ENCODE measurements around the gene GMDS.

Gene GMDS

DNA sequence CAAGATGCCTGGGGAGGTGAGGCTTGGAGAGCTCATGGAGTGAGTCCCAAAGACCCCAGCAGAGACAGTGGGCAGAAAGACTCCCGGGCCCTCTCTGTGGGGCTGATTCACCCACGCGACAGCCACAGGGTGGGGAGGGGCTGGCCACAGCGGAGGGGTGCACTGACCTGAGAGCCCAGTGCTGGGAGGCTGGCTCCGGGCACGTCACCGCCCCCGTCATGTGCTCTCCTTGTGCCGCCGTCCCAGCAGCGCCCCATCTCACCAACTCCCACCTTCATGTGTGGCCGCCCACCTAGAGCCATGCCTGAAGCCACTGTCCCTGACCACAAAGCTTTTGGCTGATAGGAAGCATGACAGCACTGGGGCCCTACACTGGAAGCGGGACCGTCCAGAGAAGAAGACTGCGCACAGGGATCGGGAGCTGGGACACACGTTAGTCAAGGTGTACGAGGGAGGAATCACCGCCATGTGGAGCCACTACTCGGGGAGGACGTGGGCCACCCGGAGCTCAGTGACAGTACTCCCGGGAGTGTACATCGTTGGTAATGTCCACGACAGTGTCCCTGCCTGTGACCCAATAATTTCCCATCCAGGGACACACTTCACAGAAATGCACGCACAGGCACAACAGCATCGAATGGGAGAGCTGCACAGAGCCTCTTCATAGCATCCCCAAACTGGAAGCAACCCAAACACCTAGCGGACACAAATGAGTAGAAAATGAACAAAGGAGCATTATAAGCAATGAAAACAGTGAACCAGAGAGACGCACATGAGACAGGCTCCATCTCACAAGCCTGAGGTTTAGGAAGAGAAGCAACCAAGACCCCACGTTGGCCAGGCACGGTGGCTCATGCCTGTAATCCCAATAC lies 664.0 kb downstream of the GMDS start:
- no peak for DNase-seq (ENCODE audit: low spot score)
- in situ Hi-C loops (cut with MboI; ENCODE audit: low sequenced_read_pairs, unreplicated experiment) = loop anchor here (25.0 kb wide), 1 partner anchor 1056 kb away; no protein-coding TSS in a partner anchor
- TF ChIP-seq, protein P1, sequence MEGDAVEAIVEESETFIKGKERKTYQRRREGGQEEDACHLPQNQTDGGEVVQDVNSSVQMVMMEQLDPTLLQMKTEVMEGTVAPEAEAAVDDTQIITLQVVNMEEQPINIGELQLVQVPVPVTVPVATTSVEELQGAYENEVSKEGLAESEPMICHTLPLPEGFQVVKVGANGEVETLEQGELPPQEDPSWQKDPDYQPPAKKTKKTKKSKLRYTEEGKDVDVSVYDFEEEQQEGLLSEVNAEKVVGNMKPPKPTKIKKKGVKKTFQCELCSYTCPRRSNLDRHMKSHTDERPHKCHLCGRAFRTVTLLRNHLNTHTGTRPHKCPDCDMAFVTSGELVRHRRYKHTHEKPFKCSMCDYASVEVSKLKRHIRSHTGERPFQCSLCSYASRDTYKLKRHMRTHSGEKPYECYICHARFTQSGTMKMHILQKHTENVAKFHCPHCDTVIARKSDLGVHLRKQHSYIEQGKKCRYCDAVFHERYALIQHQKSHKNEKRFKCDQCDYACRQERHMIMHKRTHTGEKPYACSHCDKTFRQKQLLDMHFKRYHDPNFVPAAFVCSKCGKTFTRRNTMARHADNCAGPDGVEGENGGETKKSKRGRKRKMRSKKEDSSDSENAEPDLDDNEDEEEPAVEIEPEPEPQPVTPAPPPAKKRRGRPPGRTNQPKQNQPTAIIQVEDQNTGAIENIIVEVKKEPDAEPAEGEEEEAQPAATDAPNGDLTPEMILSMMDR (IDR thresholded peaks at IDR 0.05; ENCODE audit: borderline replicate concordance, control extremely low read depth, extremely low read depth, insufficient read depth, missing control alignments) = no peak

DNA sequence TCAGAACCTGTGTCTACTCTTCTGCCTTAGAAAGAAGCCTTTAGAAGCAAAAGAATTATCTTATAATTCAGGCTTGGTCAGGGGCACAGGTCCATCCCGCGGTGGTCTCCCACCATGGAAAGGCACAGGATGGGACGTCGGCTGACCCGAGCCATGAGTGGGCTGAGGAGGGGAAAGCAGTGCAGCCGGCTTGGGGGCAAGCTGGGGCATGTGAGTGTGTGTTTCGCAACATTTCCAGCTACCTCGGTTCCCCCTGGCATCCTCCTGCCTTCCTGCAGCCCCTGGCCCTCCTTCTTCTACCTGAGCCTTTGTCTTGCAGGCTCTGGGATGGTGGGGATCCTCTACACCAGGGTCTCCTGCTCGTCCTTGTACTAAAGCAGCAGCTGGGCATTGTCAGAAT lies 664.8 kb downstream of the GMDS start:
- TF ChIP-seq, protein P1 (IDR thresholded peaks at IDR 0.05; ENCODE audit: borderline replicate concordance, control extremely low read depth, extremely low read depth, insufficient read depth, missing control alignments) = no peak
- in situ Hi-C loops (cut with MboI; ENCODE audit: low sequenced_read_pairs, unreplicated experiment) = loop anchor here (25.0 kb wide), 1 partner anchor 1057 kb away; no protein-coding TSS in a partner anchor
- DNase-seq (ENCODE audit: low spot score) = no peak

DNA sequence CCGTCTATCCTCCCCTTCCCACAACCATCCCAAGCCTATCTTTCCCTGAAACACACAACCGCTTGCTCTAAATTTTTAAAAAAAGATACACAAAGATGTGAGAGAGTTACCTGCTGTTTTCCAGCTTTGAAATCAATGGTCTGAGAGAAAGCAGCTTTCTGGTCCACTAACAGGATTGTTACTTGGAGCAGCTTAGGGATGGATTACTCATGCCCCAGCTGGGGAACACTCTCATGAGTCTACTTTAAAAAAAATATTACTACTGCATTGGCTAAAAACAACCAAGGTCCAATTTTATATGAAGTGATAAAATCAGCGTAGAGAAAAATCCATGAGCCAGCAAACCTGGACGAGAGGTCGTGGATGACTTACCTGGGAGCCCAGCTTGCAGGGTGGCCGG lies 665.3 kb downstream of the GMDS start:
- TF ChIP-seq, protein P1 (IDR thresholded peaks at IDR 0.05; ENCODE audit: borderline replicate concordance, control extremely low read depth, extremely low read depth, insufficient read depth, missing control alignments) = no peak
- in situ Hi-C loops (cut with MboI; ENCODE audit: low sequenced_read_pairs, unreplicated experiment) = loop anchor here (25.0 kb wide), 1 partner anchor 1057 kb away; no protein-coding TSS in a partner anchor
- DNase-seq (ENCODE audit: low spot score) = no peak

DNA sequence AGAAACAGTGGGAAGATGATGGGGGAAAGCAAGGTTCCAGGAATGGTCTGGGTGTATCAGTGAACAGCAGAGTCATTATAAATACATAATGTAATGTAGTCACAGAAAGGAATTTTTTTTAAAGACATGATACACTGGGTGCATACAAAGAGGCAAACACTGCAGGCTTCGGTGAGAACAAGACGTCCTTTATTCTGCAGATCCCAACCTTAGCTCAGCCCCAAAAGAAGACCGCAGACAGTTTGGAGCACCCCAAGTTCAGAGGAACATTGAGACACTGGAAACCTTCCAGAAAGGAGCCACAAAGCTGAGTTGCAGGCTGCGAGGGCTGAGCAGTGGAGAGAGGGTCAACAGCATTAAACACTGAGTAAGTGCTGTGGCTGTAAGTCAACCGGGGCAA lies 666.3 kb downstream of the GMDS start:
- TF ChIP-seq, protein P1 (IDR thresholded peaks at IDR 0.05; ENCODE audit: borderline replicate concordance, control extremely low read depth, extremely low read depth, insufficient read depth, missing control alignments) = no peak
- no peak for DNase-seq (ENCODE audit: low spot score)
- in situ Hi-C loops (cut with MboI; ENCODE audit: low sequenced_read_pairs, unreplicated experiment) = loop anchor here (25.0 kb wide), 1 partner anchor 1058 kb away; no protein-coding TSS in a partner anchor

DNA sequence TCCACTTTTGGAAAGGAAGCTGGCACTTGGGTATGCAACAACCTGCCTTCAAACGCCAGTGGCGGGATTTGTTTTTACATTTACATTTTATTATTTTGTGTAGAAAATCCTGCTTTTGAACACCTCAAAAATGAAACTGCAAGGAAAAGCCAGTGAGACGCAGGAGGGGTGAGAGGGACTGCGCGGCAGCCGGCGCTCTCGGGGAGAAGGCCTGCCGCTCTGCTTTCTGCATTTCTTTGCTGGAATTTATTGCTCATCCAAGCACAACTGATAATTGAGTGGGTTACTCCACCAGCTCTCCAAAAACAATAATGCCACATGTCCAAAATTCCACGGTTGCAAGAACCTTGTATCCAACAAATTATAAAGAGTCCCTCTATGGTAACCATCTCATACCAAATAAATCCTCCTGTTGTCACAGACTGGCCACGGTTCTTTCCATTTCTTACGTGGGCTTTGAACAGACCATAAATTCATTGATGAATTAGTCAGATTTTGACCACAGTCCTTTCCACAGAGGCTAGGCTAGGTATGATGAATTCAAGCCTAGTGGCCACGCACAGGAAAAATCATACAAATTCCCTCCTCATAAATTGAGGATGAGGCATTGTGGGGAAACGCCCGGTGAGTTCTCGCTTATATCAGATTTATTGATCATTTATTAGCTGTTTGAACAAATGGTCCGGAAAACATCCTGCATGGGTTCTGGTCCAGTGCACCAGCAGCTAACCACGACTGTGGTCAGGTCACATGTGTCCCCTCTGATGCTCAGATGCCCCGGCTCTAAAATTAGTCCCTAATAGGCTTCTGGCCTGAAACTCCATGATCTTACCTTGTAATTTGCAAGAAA lies 667.3 kb downstream of the GMDS start:
- TF ChIP-seq, protein P1 (IDR thresholded peaks at IDR 0.05; ENCODE audit: borderline replicate concordance, control extremely low read depth, extremely low read depth, insufficient read depth, missing control alignments) = no peak
- no peak for DNase-seq (ENCODE audit: low spot score)
- in situ Hi-C loops (cut with MboI; ENCODE audit: low sequenced_read_pairs, unreplicated experiment) = loop anchor here (25.0 kb wide), 1 partner anchor 1059 kb away; no protein-coding TSS in a partner anchor

DNA sequence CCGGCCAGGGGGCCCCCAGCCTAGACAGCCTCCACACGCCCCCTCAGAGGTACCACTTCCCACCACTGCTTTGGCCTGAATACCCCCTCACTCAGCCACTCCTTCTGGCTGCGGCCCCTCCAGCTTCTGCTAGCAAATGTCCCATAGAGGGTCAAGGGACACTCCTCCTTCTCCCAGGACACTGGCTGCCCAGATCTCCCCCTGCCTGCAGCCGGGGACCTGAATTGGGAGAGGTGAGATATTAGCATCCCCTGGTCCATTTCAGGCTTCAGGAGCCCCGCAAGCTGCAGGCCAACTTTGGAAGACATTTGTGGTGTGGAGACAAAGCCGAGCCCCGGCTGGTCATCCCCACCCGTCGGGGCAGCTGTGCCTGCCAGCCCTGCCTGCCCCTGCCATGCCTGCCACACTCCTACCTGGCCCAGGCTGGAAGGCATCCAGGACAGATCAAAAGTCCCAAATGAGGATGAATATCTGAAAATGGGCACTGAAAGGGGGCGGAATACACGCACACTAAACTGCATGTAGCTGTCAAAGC lies 668.2 kb downstream of the GMDS start:
- TF ChIP-seq, protein P1 (IDR thresholded peaks at IDR 0.05; ENCODE audit: borderline replicate concordance, control extremely low read depth, extremely low read depth, insufficient read depth, missing control alignments) = no peak
- in situ Hi-C loops (cut with MboI; ENCODE audit: low sequenced_read_pairs, unreplicated experiment) = loop anchor here (25.0 kb wide), 1 partner anchor 1060 kb away; no protein-coding TSS in a partner anchor
- DNase-seq (ENCODE audit: low spot score) = no peak

Data from GM13976 (cell line).